Right atrium auricular region (tissue), 2 donors: ENCODE data around the gene CDK14. TPM values are rescaled to one million over a fixed set of nuclear protein-coding genes. Genes with fewer than 3 reads are reported as not detected.
A peak's percentile ranks its signal among the peaks of the same experiment; 100 is the strongest.

ENCODE experiments used
- DNase-seq: peaks from one replicate; pipeline ENCODE4 v3.0.0-alpha.2; 2019; ENCODE audit warnings: low spot score
- H3K27ac ChIP-seq, 2 donors: fragments of 200-600 bp; sonication (generic); 1 replicate in 1 of 2; 2 replicates in 1 of 2; pipeline ENCODE4 v1.5.1; 2016 to 2019
- H3K27me3 ChIP-seq, 2 donors: fragments of 200-600 bp; sonication (generic); one replicate each; pipeline versions ENCODE4 v1.5.1 to v1.6.0; 2017 to 2019
- H3K36me3 ChIP-seq: fragments of 200-600 bp; sonication (generic); one replicate; pipeline ENCODE4 v1.5.1; 2016
- H3K4me1 ChIP-seq, 2 donors: fragments of 200-600 bp; sonication (generic); one replicate each; pipeline versions ENCODE4 v1.5.1 to v1.6.0; 2017 to 2019
- H3K4me3 ChIP-seq, 2 donors: fragments of 200-600 bp; sonication (generic); 1 replicate in 1 of 2; 2 replicates in 1 of 2; pipeline ENCODE4 v1.5.1; 2017 to 2019; ENCODE audit warnings: mild to moderate bottlenecking in 1 of 2, moderate library complexity in 1 of 2
- H3K9me3 ChIP-seq, 2 donors: fragments of 200-600 bp; sonication (generic); one replicate each; pipeline ENCODE4 v1.5.1; 2019
- CTCF ChIP-seq, 2 donors: fragments of 200-600 bp; sonication (generic); IDR thresholded peaks; one replicate each; pipeline ENCODE4 v1.5.1; 2019; ENCODE audit warnings: antibody characterized with exemption in 2 of 2
- total RNA-seq, 2 donors: library from RNA; depleted of rRNA; stranded (reverse); fragments of >200 nt; gene quantifications; one replicate each; pipeline ENCODE4 v1.1.0, GENCODE V29; 2016

CDK14 gene
- total RNA-seq, 2 donors from 2014 or later, result 21.5 to 37.9 TPM

DNA sequence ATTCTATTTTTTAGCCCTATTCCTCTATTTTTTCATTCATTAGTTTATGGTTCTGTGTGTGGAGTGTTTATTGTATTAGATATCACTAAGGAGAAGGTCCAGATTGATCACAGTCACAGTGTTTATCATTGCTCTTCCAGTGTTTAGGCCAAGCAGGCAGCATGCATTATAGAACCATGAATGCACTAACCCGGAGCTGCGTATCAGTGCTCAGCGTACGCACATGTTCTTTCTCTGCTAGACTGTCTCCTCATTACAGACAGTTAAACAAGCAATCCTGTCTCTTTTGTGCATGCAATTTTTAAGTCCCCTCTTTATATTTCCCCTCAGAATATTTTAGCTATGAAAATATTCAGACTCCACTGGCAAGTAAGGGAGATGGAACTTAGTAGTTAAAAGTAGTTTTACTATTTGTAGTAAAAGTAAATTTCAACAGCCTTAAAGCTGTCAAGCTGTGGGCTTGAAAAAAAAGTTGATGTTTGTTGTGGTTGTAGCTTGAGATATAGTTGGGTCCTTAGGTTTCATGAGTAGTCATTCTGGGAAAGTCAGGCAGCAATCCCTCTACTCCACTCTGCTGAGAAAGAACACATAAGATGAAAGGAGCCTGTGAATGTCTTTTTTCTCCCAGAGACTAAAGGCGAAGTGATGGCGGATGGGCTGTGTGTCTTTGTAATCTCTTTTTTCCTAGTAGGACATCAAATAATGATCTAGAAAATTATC lies 260.4 kb downstream of the CDK14 start:
- Histone ChIP-seq H3K9me3 (no peaks in the 10 kb centered on the region), H3K4me3 (no peak overlapping the region), H3K27ac (no peak overlapping the region), H3K4me1 (peaks cover 0 to 3% of the 10 kb centered on the region in 2 donors), H3K36me3 (no peaks in the 10 kb centered on the region), H3K27me3 (no peaks in the 10 kb centered on the region)
- no peak for TF ChIP-seq CTCF (IDR thresholded peaks at IDR 0.05)
- no peak for DNase-seq

- no peak for DNase-seq
- peak in 1 of 2 donors; percentile 52 for TF ChIP-seq CTCF (IDR thresholded peaks at IDR 0.05)
- H3K4me3 ChIP-seq, result no peak overlapping the region
- H3K9me3 ChIP-seq, result no peaks in the 10 kb centered on the region
- H3K4me1 ChIP-seq, result peaks cover 0 to 3% of the 10 kb centered on the region in 2 donors
- H3K27me3 ChIP-seq, result no peaks in the 10 kb centered on the region
- no peaks in the 10 kb centered on the region for H3K36me3 ChIP-seq
- H3K27ac ChIP-seq, result peak overlapping the region in 1 of 2 donors; percentile 33
Measured at GRCh38 chr7:90857603-90858002, 261.5 kb downstream of the CDK14 start.

DNA sequence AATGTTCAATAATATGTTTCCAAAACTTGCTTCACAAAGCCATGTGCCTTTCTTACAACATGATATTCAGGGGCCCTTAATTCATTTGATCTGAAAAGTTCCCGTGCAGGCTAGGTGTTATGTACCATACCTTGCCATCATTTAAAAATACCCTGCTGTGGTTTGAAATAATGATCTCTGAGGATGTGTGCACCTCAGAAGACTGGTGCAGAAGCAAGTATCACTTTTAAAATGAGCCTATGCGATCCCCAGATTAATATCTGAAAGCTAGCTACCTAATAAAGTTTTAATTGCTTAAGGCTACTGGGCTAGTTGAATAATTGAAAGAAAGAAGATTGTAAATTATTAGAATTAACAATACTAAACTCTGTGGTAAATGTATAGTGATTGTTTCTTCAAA lies 262.4 kb downstream of the CDK14 start:
- TF ChIP-seq CTCF (IDR thresholded peaks at IDR 0.05), result no peak
- Histone ChIP-seq H3K9me3 (no peaks in the 10 kb centered on the region), H3K27ac (no peak overlapping the region), H3K36me3 (no peaks in the 10 kb centered on the region), H3K4me1 (peaks cover 0 to 3% of the 10 kb centered on the region in 2 donors), H3K27me3 (no peaks in the 10 kb centered on the region), H3K4me3 (no peak overlapping the region)
- DNase-seq, result no peak

DNA sequence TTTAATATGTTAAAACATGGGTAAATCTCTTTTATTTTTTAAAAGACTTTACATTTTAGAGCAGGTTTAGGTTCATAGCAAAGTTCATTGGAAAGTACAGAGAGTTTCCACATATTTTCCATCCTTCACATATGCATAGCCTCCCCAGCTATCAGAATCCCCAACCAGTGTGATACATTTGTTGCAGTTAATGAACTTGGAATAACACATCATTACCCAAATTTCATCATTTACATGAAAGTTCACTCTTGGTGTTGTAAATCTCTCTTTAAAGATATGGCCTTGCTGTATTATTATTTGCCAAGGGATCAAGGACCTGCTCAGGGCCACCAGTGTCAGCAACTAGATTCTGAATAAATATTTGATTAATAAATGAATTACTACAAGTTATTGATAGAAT lies 263.4 kb downstream of the CDK14 start:
- TF ChIP-seq CTCF (IDR thresholded peaks at IDR 0.05), result no peak
- Histone ChIP-seq H3K4me1 (peaks cover 0 to 3% of the 10 kb centered on the region in 2 donors), H3K36me3 (no peaks in the 10 kb centered on the region), H3K27ac (no peak overlapping the region), H3K27me3 (no peaks in the 10 kb centered on the region), H3K4me3 (no peak overlapping the region), H3K9me3 (no peaks in the 10 kb centered on the region)
- no peak for DNase-seq

DNA sequence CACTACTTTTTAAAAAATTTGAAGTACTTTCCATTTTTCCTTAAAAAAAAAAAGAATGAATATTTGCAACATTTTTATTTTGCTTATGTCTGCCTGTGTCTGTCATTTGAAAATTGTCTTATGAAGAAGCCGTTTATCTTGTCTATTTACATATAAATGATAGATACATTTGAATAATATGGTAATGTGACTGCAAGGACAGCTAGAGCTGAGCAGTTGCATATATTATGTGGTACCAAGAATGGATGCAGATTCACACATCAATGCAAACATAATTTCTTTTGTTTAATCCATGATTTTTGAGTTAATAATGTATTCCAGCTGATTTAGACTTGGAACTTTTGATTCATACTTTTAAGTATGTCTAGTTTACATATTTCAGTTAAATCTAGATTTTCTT lies 268.0 kb downstream of the CDK14 start:
- TF ChIP-seq CTCF (IDR thresholded peaks at IDR 0.05), result no peak
- Histone ChIP-seq H3K4me3 (no peak overlapping the region), H3K36me3 (no peaks in the 10 kb centered on the region), H3K27ac (no peak overlapping the region), H3K4me1 (no peaks in the 10 kb centered on the region), H3K9me3 (no peaks in the 10 kb centered on the region), H3K27me3 (no peaks in the 10 kb centered on the region)
- no peak for DNase-seq

DNA sequence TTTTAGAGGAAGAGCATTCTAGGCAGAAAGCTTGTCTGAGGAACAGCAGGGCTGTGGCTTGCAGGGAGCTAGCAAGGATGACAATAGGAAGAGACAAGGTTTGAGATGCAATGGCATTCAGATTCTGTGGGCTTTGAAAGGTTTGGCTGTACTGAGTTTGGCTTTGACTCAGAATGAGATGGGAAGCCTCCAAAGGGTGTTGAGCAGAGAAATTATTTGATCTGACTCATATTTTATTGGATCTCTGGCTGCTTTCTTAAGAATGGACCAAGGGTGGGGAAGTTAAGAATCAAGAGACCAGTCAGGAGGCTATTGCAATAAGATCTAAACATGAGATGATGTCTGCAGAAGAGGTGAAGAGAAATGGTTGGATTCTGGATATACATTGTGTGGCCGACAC lies 273.2 kb downstream of the CDK14 start:
- no peak overlapping the region for H3K4me3 ChIP-seq
- H3K36me3 ChIP-seq, result no peaks in the 10 kb centered on the region
- no peaks in the 10 kb centered on the region for H3K27me3 ChIP-seq
- no peaks in the 10 kb centered on the region for H3K9me3 ChIP-seq
- H3K27ac ChIP-seq, result no peak overlapping the region
- no peaks in the 10 kb centered on the region for H3K4me1 ChIP-seq
- no peak for TF ChIP-seq CTCF (IDR thresholded peaks at IDR 0.05)
- DNase-seq, result no peak
